Heart left ventricle (tissue), 16 donors: ENCODE measurements around the gene CLEC2L. TPM values are rescaled to one million over a fixed set of nuclear protein-coding genes. Genes with fewer than 3 reads are reported as not detected.
"Not testable (repeated sequence)": the region's sequence is repeated elsewhere in the genome, so short reads cannot be mapped to it uniquely, and the experiment has no call there.

ENCODE experiments used
- ATAC-seq, 4 donors: fragments of 200-7000 bp; cut with Tn5 transposase; one replicate each; pipeline ENCODE4 v1.9.1; 2020 to 2022; ENCODE audit warnings: moderate library complexity in 4 of 4, mild to moderate bottlenecking in 3 of 4, moderate number of reproducible peaks in 1 of 4
- DNase-seq, 5 donors: peaks; one replicate each; pipeline ENCODE4 v3.0.0-alpha.2; 2020
- H3K27ac ChIP-seq, 12 donors: fragments of 200-600 bp; sonication (generic) in 4 of 12; one replicate each; pipeline versions ENCODE4 v1.5.0 to v1.8.0; 2016 to 2022; ENCODE audit warnings: mild to moderate bottlenecking in 2 of 12
- H3K27me3 ChIP-seq, 9 donors: fragments of 200-600 bp; sonication (generic) in 2 of 9; one replicate each; pipeline versions ENCODE4 v1.5.1 to v1.8.0; 2016 to 2022; ENCODE audit warnings: mild to moderate bottlenecking in 3 of 9
- H3K36me3 ChIP-seq, 9 donors: fragments of 200-600 bp; sonication (generic) in 2 of 9; one replicate each; pipeline versions ENCODE4 v1.5.0 to v1.8.0; 2018 to 2022; ENCODE audit warnings: mild to moderate bottlenecking in 2 of 9
- H3K4me1 ChIP-seq, 12 donors: fragments of 200-600 bp; sonication (generic) in 4 of 12; one replicate each; pipeline versions ENCODE4 v1.5.0 to v1.8.0; 2016 to 2022; ENCODE audit warnings: mild to moderate bottlenecking in 3 of 12
- H3K4me3 ChIP-seq, 12 donors: fragments of 200-600 bp; sonication (generic) in 4 of 12; one replicate each; pipeline versions ENCODE4 v1.5.0 to v1.8.0; 2017 to 2022; ENCODE audit warnings: mild to moderate bottlenecking in 9 of 12, moderate library complexity in 4 of 12
- H3K9me3 ChIP-seq, 12 donors: fragments of 200-600 bp; sonication (generic) in 4 of 12; one replicate each; pipeline versions ENCODE4 v1.5.0 to v1.8.0; 2016 to 2022; ENCODE audit warnings: mild to moderate bottlenecking in 1 of 12
- POLR2A ChIP-seq, 2 donors: fragments of 450-650 bp; IDR thresholded peaks; one replicate each; pipeline ENCODE4 v1.6.1; 2017; ENCODE audit warnings: antibody characterized with exemption in 2 of 2, mild to moderate bottlenecking in 2 of 2, moderate library complexity in 2 of 2
- WGBS, 4 donors: extraction: QIAGEN DNeasy Blood & Tissue Kit in 2 of 4; methylation state at CpG; one replicate each; pipeline versions ENCODE4 v1.1.5 to v1.1.7; 2013 to 2018; 5-methylcytosine and 5-hydroxymethylcytosine counted together
- intact Hi-C, 10 donors: fragments of 100-400 bp; cut with DNase I; formaldehyde crosslinking; loops; one replicate each; pipeline versions ENCODE4 v1.11.1 to v1.14.2; 2022
- polyA plus RNA-seq, 2 donors: library from polyadenylated mRNA; stranded (reverse); fragments of 200-250 nt; gene quantifications; one replicate each; pipeline ENCODE4 v1.2.3, GENCODE V29; 2013
- total RNA-seq, 9 donors: library from RNA; depleted of rRNA in 2 of 9; stranded (reverse); fragments of >200 nt in 2 of 9; fragmentation: NEBNext Ultra II Directional in 3 of 9; extraction: Animal tissue kit (Norgen Biotek cat#: 25700) in 3 of 9; gene quantifications; one replicate each; pipeline versions ENCODE4 v1.1.0 to v1.2.4, GENCODE V29; 2016 to 2023
- TF ChIP-seq, protein P1 (sequence below), 12 donors: fragments of 200-600 bp; sonication (generic) in 4 of 12; IDR thresholded peaks; one replicate each; pipeline versions ENCODE4 v1.5.0 to v1.8.0; 2018 to 2022; ENCODE audit warnings: antibody characterized with exemption in 12 of 12, mild to moderate bottlenecking in 5 of 12
- donor health status: ischemic (EF 13 %, LVEDD 7.1; RV severe dilation, severe dysfunction).
- donor health status: healthy with polysubstance abuse.
- donor health status: DM: no; HTN: yes; CAD: no.
- donor health status: DM: no; HTN: no; CAD: no.
- donor health status: ischemic (EF 25% LVEDD 6.9; RV normal size, moderate dysfunction).
- donor health status: ischemic (EF 25% LVEDD 5.7; RV mildly dilated, moderate dysfunction).
- donor health status: healthy.
- donor health status: DM: yes; HTN: yes; CAD: no.
- donor health status: ischemic (EF 35%, LVEDD 5.7; RV mildly dilated, moderate dysfunction).
- donor health status: nonischemic (EF 11% LVEDD 7.7; RV severe dilation, severe dysfunction).
- donor health status: DM: yes; HTN: yes; CAD: no.
- donor health status: PGD.
- donor health status: ischemic (EF 29% LVEDD 5.4; RV normal size, mild dysfunction).
- donor health status: nonischemic (EF 23%, LVEDD 6.1; RV moderate dilation, normal function).

CLEC2L gene
- total and polyA plus RNA-seq, 11 donors: 0.18 to 0.36 TPM; not detected in 9

DNA sequence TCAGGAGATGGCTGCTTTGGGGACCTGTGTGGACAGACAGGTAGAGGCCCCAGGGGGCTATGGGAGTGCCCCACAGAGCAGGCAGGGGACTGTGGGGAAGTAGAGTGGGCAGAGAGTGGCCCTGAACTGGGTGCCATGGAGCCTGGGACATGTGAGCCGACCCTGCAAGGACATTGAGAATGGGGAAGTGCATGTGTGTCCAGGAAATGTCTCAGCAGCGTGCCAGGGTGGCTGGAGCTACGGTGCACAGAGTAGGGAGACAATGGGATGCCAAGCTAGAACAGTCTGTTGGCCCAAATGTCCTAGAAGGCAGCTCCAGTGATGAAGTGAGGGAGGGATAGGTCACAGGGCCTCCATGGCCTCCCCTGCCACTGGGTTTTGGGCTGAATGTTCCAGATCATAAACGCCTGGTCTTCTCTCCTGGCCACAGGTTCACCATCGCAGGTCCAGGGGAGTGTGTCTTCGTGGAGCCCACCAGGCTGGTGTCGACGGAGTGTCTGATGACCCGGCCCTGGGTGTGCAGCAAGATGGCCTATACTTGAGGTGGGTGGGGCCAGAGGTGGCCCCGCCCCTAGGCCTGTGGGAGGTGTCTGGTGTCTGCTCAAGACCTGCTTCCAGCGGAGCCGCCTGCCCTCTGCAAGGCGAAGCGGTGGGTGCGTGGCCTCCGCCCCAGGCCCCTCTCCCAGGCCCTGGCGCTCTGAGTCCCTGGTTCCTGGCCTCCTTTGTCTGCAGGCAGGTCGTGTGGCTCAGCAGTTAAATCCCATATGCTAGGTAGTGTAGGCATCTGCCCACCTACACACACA lies 20.5 kb downstream of the CLEC2L start:
- no peak for DNase-seq
- H3K4me3 ChIP-seq: no peak overlapping the region
- no peaks in the 10 kb centered on the region for H3K4me1 ChIP-seq
- 85 to 88% (median 87%) methylated on average over 17 to 18 of the region's 18 CpGs for WGBS, 4 donors
- TF ChIP-seq POLR2A (IDR thresholded peaks at IDR 0.05): no peak
- TF ChIP-seq, protein P1, sequence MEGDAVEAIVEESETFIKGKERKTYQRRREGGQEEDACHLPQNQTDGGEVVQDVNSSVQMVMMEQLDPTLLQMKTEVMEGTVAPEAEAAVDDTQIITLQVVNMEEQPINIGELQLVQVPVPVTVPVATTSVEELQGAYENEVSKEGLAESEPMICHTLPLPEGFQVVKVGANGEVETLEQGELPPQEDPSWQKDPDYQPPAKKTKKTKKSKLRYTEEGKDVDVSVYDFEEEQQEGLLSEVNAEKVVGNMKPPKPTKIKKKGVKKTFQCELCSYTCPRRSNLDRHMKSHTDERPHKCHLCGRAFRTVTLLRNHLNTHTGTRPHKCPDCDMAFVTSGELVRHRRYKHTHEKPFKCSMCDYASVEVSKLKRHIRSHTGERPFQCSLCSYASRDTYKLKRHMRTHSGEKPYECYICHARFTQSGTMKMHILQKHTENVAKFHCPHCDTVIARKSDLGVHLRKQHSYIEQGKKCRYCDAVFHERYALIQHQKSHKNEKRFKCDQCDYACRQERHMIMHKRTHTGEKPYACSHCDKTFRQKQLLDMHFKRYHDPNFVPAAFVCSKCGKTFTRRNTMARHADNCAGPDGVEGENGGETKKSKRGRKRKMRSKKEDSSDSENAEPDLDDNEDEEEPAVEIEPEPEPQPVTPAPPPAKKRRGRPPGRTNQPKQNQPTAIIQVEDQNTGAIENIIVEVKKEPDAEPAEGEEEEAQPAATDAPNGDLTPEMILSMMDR (IDR thresholded peaks at IDR 0.05): no peak
- no peaks in the 10 kb centered on the region for H3K9me3 ChIP-seq
- H3K36me3 ChIP-seq: no peaks in the 10 kb centered on the region
- no peak overlapping the region for H3K27ac ChIP-seq
- H3K27me3 ChIP-seq: peaks cover 0 to 4% (median 0%) of the 10 kb centered on the region in 9 donors
- intact Hi-C loops: no loop called here
- peak in 1 of 4 donors; percentile 35 for ATAC-seq

DNA sequence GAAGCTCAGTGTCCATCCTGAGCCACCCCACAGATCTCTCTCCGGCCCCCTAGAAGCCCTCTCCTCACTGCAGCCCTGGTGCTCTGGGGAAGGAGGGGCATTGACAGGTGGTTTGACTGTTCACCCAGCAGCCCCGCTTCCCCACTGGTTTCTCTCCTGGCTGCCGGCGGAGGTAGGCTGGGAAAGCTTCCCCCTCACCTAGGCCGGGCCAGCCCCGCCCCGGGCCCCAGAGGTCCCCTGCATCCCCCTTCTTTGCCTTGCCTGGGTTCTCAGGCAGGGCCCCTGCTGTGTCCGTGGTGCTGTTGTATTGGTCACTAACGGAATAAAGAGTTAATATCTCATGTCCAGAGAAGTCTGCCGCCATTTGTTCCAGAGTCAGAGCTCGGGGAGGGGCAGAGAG lies 21.2 kb downstream of the CLEC2L start:
- no peak for ATAC-seq
- Histone ChIP-seq H3K36me3 (no peaks in the 10 kb centered on the region), H3K9me3 (no peaks in the 10 kb centered on the region), H3K27me3 (peaks cover 0 to 4% (median 0%) of the 10 kb centered on the region in 9 donors), H3K4me3 (no peak overlapping the region), H3K27ac (no peak overlapping the region), H3K4me1 (no peaks in the 10 kb centered on the region)
- DNase-seq: no peak
- intact Hi-C loops: no loop called here
- WGBS, 4 donors: 89 to 90% (median 89%) methylated on average over 9 to 11 of the region's 11 CpGs
- no peak for TF ChIP-seq POLR2A (IDR thresholded peaks at IDR 0.05)

DNA sequence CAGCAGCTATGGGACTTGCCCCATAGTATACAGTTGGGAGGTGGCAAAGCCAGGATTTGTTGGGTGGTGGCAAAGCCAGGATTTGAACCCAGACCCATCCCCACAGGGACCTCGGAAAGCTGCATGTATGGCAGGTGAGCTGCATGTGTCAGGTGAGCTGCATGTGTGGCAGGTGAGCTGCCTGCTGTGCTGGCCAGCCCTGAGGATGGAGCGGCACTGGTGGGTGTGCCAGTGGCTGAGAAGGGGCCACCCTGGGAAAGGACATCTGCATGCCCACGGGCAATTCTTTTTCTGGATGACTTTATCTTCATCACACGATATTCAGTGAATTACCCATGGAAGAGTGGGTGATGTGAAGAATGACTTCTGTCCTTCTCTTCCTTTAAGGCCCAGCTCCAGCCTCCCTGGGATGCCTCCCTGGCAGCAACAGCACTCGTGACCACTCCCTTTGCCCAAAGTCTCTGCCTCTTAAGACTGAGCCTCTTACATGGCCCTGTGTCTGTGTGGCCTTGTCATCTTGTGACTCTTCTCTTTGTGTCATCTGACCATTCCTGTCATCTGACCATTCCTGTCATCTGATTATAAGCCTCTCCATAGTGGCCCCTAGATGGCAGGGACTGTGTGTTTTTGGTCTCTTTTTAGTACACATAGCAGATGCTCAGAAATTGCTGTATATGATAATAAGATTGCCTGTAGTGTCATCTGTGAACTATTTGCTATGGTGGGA lies 25.0 kb downstream of the CLEC2L start:
- Histone ChIP-seq H3K9me3 (no peaks in the 10 kb centered on the region), H3K4me3 (no peak overlapping the region), H3K4me1 (no peaks in the 10 kb centered on the region), H3K27ac (no peak overlapping the region), H3K36me3 (no peaks in the 10 kb centered on the region), H3K27me3 (no peaks in the 10 kb centered on the region)
- WGBS, 4 donors: 85 to 94% (median 89%) methylated on average over 5 of the region's 5 CpGs
- TF ChIP-seq, protein P1 (IDR thresholded peaks at IDR 0.05): no peak
- no peak for TF ChIP-seq POLR2A (IDR thresholded peaks at IDR 0.05)
- ATAC-seq (no peak), DNase-seq (no peak)
- intact Hi-C loops: no loop called here

DNA sequence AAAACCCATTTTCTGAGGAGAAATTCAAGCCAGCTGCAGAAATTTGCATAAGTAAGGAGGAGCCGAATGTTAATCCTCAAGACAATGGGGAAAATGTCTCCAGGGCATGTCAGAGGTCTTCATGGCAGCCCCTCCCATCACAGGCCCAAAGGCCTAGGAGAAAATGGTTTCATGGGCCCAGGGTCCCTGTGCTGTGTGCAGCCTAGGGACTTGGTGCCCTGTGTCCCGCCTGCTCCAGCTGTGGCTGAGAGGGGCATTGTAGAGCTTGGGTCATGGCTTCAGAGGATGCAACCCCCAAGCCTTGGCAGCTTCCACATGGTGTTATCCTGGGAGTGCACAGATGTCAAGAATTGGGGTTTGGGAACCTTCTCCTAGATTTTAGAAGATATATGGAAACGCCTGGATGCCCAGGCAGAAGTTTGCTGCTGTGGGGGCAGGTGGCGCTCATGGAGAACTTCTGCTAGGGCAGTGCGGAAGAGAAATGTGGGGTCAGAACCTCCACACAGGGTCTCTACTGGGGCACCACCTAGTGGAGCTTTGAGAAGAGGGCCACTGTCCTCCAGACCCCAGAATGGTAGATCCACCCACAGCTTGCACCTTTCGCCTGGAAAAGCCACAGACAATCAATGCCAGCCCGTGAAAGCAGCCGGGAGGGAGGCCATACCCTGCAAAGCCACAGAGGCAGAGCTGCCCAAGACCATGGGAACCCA lies 30.7 kb downstream of the CLEC2L start:
- H3K4me3 ChIP-seq, DNase-seq, H3K27ac ChIP-seq, H3K9me3 ChIP-seq, intact Hi-C loops, H3K4me1 ChIP-seq, ATAC-seq, H3K36me3 ChIP-seq, H3K27me3 ChIP-seq: not testable (repeated sequence)
- 87 to 91% (median 90%) methylated on average over 5 to 8 of the region's 8 CpGs for WGBS, 4 donors
